K562 (cell line): Measurements from ENCODE around the gene CEP89. TPM values are rescaled to one million over a fixed set of nuclear protein-coding genes. Genes with fewer than 3 reads are reported as not detected.

Source experiments
- ATAC-seq: fragments of 200-7000 bp; cut with Tn5 transposase; 3 replicates; pipeline ENCODE4 v1.9.1; 2020; ENCODE audit warnings: moderate library complexity
- BruUV-seq: library from RNA; stranded (reverse); fragments of 400-500 nt; replicated peaks from 2 replicates; lab custom pipeline; 2021; lab: Mats Ljungman, UMichigan
- CTCF ChIA-PET: fragments of 300-600 bp; formaldehyde crosslinking; extraction: SDS; loops from one replicate; lab custom pipeline; 2021; ENCODE audit warnings: low intra/inter-chr PET ratio; lab: Yijun Ruan, JAX
- POLR2A ChIA-PET: fragments of 300-600, 350-650 bp; sonication (Branson Sonifier 250); formaldehyde crosslinking; extraction: SDS; loops from one replicate; lab custom pipeline; 2021; ENCODE audit warnings: antibody characterized with exemption, inconsistent platforms; lab: Yijun Ruan, JAX
- DNase-seq, 4 experiments: peaks; one replicate each; pipeline versions ENCODE4 v3.0.0 to v3.0.0-alpha.2; 2011 to 2018; ENCODE audit warnings: low spot score in 3 of 4, mixed read lengths in 3 of 4; ENCODE audit errors: extremely low read depth in 1 of 4
- FAIRE-seq: peaks from 2 replicates; lab custom pipeline; 2011; peaks lifted over from hg19 to GRCh38; lab: Jason Lieb, UNC
- H2AFZ ChIP-seq: 2 replicates; pipeline ENCODE4 v1.6.0; 2011; ENCODE audit warnings: low read depth, low read length, control low read depth, inconsistent platforms
- H3K27ac ChIP-seq: fragments of 200-600 bp; 3 replicates; pipeline ENCODE4 v1.8.0; 2011; ENCODE audit warnings: low read depth, mild to moderate bottlenecking, control low read depth, inconsistent platforms, low read length, moderate library complexity, mixed read lengths; ENCODE audit errors: extremely low read depth
- H3K27me3 ChIP-seq, 2 experiments: fragments of 300-600 bp in 1 of 2; 2 replicates in 1 of 2; 3 replicates in 1 of 2; pipeline versions ENCODE4 v1.6.0 to v1.8.0; 2011; ENCODE audit warnings: inconsistent platforms in 2 of 2, low read length in 2 of 2, mild to moderate bottlenecking in 1 of 2, mixed read lengths in 1 of 2, moderate library complexity in 1 of 2; ENCODE audit not compliant: control insufficient read depth in 2 of 2, insufficient read depth in 2 of 2
- H3K36me3 ChIP-seq: fragments of 300-600 bp; 3 replicates; pipeline ENCODE4 v1.8.0; 2011; ENCODE audit warnings: mild to moderate bottlenecking, low read length, inconsistent platforms; ENCODE audit not compliant: control insufficient read depth, insufficient read depth
- H3K4me1 ChIP-seq, 2 experiments: fragments of 200-600 bp in 1 of 2; replicated peaks in 1 of 2; 2 replicates in 1 of 2; 3 replicates in 1 of 2; pipeline versions ENCODE4 v1.5.1 to v1.8.0; 2011; ENCODE audit warnings: inconsistent platforms in 2 of 2, low read length in 2 of 2, mild to moderate bottlenecking in 1 of 2, mixed read lengths in 1 of 2, moderate library complexity in 1 of 2; ENCODE audit not compliant: control insufficient read depth in 2 of 2, insufficient read depth in 2 of 2
- H3K4me2 ChIP-seq: 2 replicates; pipeline ENCODE4 v1.6.1; 2011; ENCODE audit warnings: low read length, control low read depth, inconsistent platforms, mixed read lengths; ENCODE audit not compliant: insufficient read depth
- H3K4me3 ChIP-seq: fragments of 200-600 bp; sonication (generic), shearing (Covaris generic); 2 replicates; pipeline ENCODE4 v1.5.1; 2016; ENCODE audit warnings: control low read depth, inconsistent platforms
- H3K79me2 ChIP-seq: fragments of 200-600 bp; 3 replicates; pipeline ENCODE4 v1.8.0; 2011; ENCODE audit warnings: low read length, inconsistent platforms; ENCODE audit not compliant: control insufficient read depth, insufficient read depth
- H3K9ac ChIP-seq, 2 experiments: 2 replicates each; pipeline versions ENCODE4 v1.6.0 to v1.6.1; 2011; ENCODE audit warnings: low read depth in 2 of 2, low read length in 2 of 2, control low read depth in 1 of 2, inconsistent platforms in 1 of 2, mild to moderate bottlenecking in 1 of 2, mixed read lengths in 1 of 2; ENCODE audit not compliant: insufficient read depth in 1 of 2
- H3K9me1 ChIP-seq: one replicate; pipeline ENCODE4 v1.6.0; 2011; ENCODE audit warnings: inconsistent platforms, mild to moderate bottlenecking, low read length, moderate library complexity; ENCODE audit not compliant: control insufficient read depth, insufficient read depth
- H3K9me3 ChIP-seq: replicated peaks from 2 replicates; pipeline ENCODE4 v1.5.1; 2011; ENCODE audit warnings: low read depth, low read length, inconsistent platforms; ENCODE audit not compliant: control insufficient read depth, insufficient read depth
- H4K20me1 ChIP-seq: replicated peaks from 2 replicates; pipeline ENCODE4 v1.6.1; 2011; ENCODE audit warnings: low read length, inconsistent platforms, mixed read lengths; ENCODE audit not compliant: control insufficient read depth, insufficient read depth
- NR3C1 ChIP-seq: sonication (generic); formaldehyde crosslinking; IDR thresholded peaks from 2 replicates; pipeline ENCODE4 v1.8.1; 2022; ENCODE audit warnings: missing genetic modification reagents
- POLR2AphosphoS2 ChIP-seq: IDR thresholded peaks from 2 replicates; pipeline ENCODE4 v1.6.1; 2012; ENCODE audit warnings: low read length, improper control_type of control experiment
- RBBP5 ChIP-seq: fragments of 200-600 bp; sonication (generic); IDR thresholded peaks from 2 replicates; pipeline ENCODE4 v1.6.1; 2012; ENCODE audit warnings: borderline replicate concordance, mild to moderate bottlenecking, low read length, control low read depth, inconsistent platforms; ENCODE audit not compliant: insufficient read depth, poor library complexity, severe bottlenecking
- RBM15 ChIP-seq: fragments of 200-400 bp; formaldehyde crosslinking; IDR thresholded peaks from 2 replicates; pipeline ENCODE4 v1.6.1; 2018; ENCODE audit warnings: mild to moderate bottlenecking, low read length, moderate library complexity; ENCODE audit not compliant: insufficient read depth
- ZNF778 ChIP-seq: fragments of 450-650 bp; formaldehyde crosslinking; IDR thresholded peaks from 2 replicates; pipeline ENCODE4 v1.4.0; 2020; ENCODE audit warnings: mild to moderate bottlenecking, moderate library complexity
- WGBS: fragments of 100-300 bp; shearing (Covaris generic); methylation state at CpG from one replicate; pipeline ENCODE4 v1.1.6; 2016; ENCODE audit warnings: low coverage, mixed read lengths; ENCODE audit not compliant: insufficient coverage; ENCODE audit errors: missing lambda C conversion rate; 5-methylcytosine and 5-hydroxymethylcytosine counted together
- in situ Hi-C: fragments of 300-500 bp; cut with MboI; formaldehyde crosslinking; loops from 4 replicates; pipeline ENCODE4 v1.15.0; 2018; ENCODE audit warnings: inconsistent platforms, mixed read lengths
- intact Hi-C: fragments of 100-400 bp; cut with micrococcal nuclease; formaldehyde crosslinking; loops from 2 replicates; pipeline ENCODE4 v1.14.2; 2022
- polyA plus RNA-seq, 8 experiments: library from polyadenylated mRNA; depleted of rRNA in 4 of 8; stranded (reverse) in 5 of 8; unstranded in 3 of 8; fragments of >200 nt; fragmentation: Nextera tagmentation in 2 of 8; fragmentation: Illumina TruSeq in 1 of 8; extraction: Ambion mirVana in 2 of 8; extraction: Trizol in 1 of 8; gene quantifications; 2 replicates each; pipeline versions ENCODE4 v1.2.1 to v1.2.3, GENCODE V29; 2011 to 2014; ENCODE audit warnings: inconsistent platforms in 1 of 8, missing spikeins in 1 of 8
- small RNA-seq: library from RNA; depleted of rRNA; stranded (forward); fragments of <200 nt; gene quantifications from one replicate; pipeline ENCODE3, GENCODE V24; 2014
- total RNA-seq, 7 experiments: library from RNA; depleted of rRNA in 6 of 7; stranded (reverse); fragments of >200 nt in 6 of 7; fragmentation: Illumina TruSeq in 2 of 7; extraction: Trizol in 2 of 7; gene quantifications; 2 replicates each; pipeline versions ENCODE4 v1.2.1 to v1.2.3, GENCODE V29; 2011 to 2021; ENCODE audit warnings: low replicate concordance in 1 of 7
- TF ChIP-seq, protein P1 (sequence below): fragments of 250-450 bp; sonication (Bioruptor Pico); IDR thresholded peaks from 2 replicates; pipeline ENCODE4 v1.8.0; 2022; ENCODE audit warnings: moderate library complexity, mild to moderate bottlenecking, inconsistent platforms

Gene CEP89
- total and polyA plus RNA-seq, 9 of the 15 experiments (the other 6 are each of a cell fraction or from before 2014, with no cell fraction given) = 5.5 to 15.0 (median 7.2) TPM

DNA sequence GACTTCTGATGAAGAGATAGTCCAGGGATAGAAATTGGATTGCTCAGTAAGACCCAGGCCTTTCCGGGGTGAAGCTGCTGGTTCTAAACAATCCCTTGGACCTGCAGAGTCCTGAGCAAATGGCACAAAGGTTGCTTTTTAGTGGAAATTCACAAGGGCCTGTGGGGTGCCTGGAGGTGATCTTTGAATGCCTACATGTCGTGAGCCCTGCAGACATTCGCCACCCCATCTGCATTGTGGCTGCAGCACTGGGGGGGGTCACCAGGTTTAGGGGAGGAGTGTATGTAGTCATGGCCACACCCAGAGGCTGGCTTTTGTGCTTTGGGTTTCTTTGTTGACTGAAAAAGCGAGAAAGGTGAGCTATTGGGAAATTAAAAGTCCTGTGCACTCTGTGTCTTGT, 143.6 kb downstream of the CEP89 start:
- H2AFZ ChIP-seq = no peak overlapping the region
- peaks cover 54 to 71% of the 10 kb centered on the region in 2 experiments for H3K27me3 ChIP-seq
- H3K4me2 ChIP-seq = no peak overlapping the region
- ChIA-PET POLR2A (interaction anchor here (2.8 kb wide), 1 partner anchor 9 kb away, joined by 9 read pairs; no protein-coding TSS in a partner anchor), CTCF (no interaction called here)
- H3K79me2 ChIP-seq = no peaks in the 10 kb centered on the region
- no peak overlapping the region for H3K4me3 ChIP-seq
- peaks cover 0 to 10% of the 10 kb centered on the region in 2 experiments; a peak in 1 of 5 replicates for H3K4me1 ChIP-seq
- H4K20me1 ChIP-seq = 0 out of 2 replicates have a peak, but pooled peaks cover 5% of the 10 kb centered on the region
- FAIRE-seq (no peak), DNase-seq (no peak), ATAC-seq (no peak)
- no peak overlapping the region for H3K9ac ChIP-seq
- no peaks in the 10 kb centered on the region for H3K9me3 ChIP-seq
- 2% methylated on average over 4 of the region's 4 CpGs for WGBS
- BruUV-seq = no TSS peak
- no peak for TF ChIP-seq RBBP5
- no peak for TF ChIP-seq RBM15
- TF ChIP-seq NR3C1 = no peak
- TF ChIP-seq, protein P1, sequence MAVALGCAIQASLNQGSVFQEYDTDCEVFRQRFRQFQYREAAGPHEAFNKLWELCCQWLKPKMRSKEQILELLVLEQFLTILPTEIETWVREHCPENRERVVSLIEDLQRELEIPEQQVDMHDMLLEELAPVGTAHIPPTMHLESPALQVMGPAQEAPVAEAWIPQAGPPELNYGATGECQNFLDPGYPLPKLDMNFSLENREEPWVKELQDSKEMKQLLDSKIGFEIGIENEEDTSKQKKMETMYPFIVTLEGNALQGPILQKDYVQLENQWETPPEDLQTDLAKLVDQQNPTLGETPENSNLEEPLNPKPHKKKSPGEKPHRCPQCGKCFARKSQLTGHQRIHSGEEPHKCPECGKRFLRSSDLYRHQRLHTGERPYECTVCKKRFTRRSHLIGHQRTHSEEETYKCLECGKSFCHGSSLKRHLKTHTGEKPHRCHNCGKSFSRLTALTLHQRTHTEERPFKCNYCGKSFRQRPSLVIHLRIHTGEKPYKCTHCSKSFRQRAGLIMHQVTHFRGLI = no peak
- no peak for TF ChIP-seq ZNF778
- TF ChIP-seq POLR2AphosphoS2 = no peak
- H3K36me3 ChIP-seq = no peaks in the 10 kb centered on the region
- H3K9me1 ChIP-seq = no peaks in the 10 kb centered on the region
- intact Hi-C loops (no loop called here), in situ Hi-C loops (no loop called here)
- H3K27ac ChIP-seq = no peak overlapping the region

Small RNAs within 50 kb of the gene (small RNA-seq; reads per million reads assigned to genes)
- not detected for gene RN7SKP22

Other genes starting within 250 kb of the CEP89 start
- not detected in 2 replicates for gene SLC7A9, start 102.2 kb downstream of the CEP89 start, total RNA-seq (2014; rRNA removed)
- not detected in 2 replicates for gene SLC7A9, start 102.2 kb downstream of the CEP89 start, total RNA-seq (2014; rRNA removed; fragmentation: Illumina TruSeq; extraction: Trizol)
- not detected in 2 replicates for gene SLC7A9, start 102.2 kb downstream of the CEP89 start, total RNA-seq (2015; rRNA removed; fragmentation: Illumina TruSeq; extraction: Trizol)
- not detected in 2 replicates for gene SLC7A9, start 102.2 kb downstream of the CEP89 start, total RNA-seq (2021)
- gene SLC7A9, start 102.2 kb downstream of the CEP89 start, polyA plus RNA-seq (2011; rRNA removed) = not detected in 2 replicates
- not detected in 2 replicates for gene SLC7A9, start 102.2 kb downstream of the CEP89 start, polyA plus RNA-seq (2014; fragmentation: Illumina TruSeq; extraction: Trizol)
- gene SLC7A9, start 102.2 kb downstream of the CEP89 start, polyA plus RNA-seq (2014; fragmentation: Nextera tagmentation; extraction: Ambion mirVana) = not detected
- gene SLC7A9, start 102.2 kb downstream of the CEP89 start, polyA plus RNA-seq (2014; rRNA removed) = not detected in 2 replicates
- 5.5 and 6.0 TPM in 2 replicates for gene FAAP24, start 284 bp upstream of the CEP89 start, total RNA-seq (2014; rRNA removed)
- gene FAAP24, start 284 bp upstream of the CEP89 start, total RNA-seq (2014; rRNA removed; fragmentation: Illumina TruSeq; extraction: Trizol) = 4.6 and 6.2 TPM in 2 replicates
- gene FAAP24, start 284 bp upstream of the CEP89 start, total RNA-seq (2015; rRNA removed; fragmentation: Illumina TruSeq; extraction: Trizol) = 5.5 and 6.5 TPM in 2 replicates
- gene FAAP24, start 284 bp upstream of the CEP89 start, total RNA-seq (2021) = 4.9 and 7.4 TPM in 2 replicates
- 6.8 and 8.2 TPM in 2 replicates for gene FAAP24, start 284 bp upstream of the CEP89 start, polyA plus RNA-seq (2011; rRNA removed)
- gene FAAP24, start 284 bp upstream of the CEP89 start, polyA plus RNA-seq (2014; fragmentation: Illumina TruSeq; extraction: Trizol) = 8.7 and 11.8 TPM in 2 replicates
- gene FAAP24, start 284 bp upstream of the CEP89 start, polyA plus RNA-seq (2014; fragmentation: Nextera tagmentation; extraction: Ambion mirVana) = 10 to 100 TPM; 16.0 to 21.6 TPM
- gene FAAP24, start 284 bp upstream of the CEP89 start, polyA plus RNA-seq (2014; rRNA removed) = 6.3 and 10.8 TPM in 2 replicates
- 2.8 and 3.7 TPM in 2 replicates for gene RHPN2, start 92.9 kb upstream of the CEP89 start, total RNA-seq (2014; rRNA removed)
- 2.7 and 3.2 TPM in 2 replicates for gene RHPN2, start 92.9 kb upstream of the CEP89 start, total RNA-seq (2014; rRNA removed; fragmentation: Illumina TruSeq; extraction: Trizol)
- gene RHPN2, start 92.9 kb upstream of the CEP89 start, total RNA-seq (2015; rRNA removed; fragmentation: Illumina TruSeq; extraction: Trizol) = 3.0 and 3.6 TPM in 2 replicates
- gene RHPN2, start 92.9 kb upstream of the CEP89 start, total RNA-seq (2021) = 4.1 and 4.4 TPM in 2 replicates
- 7.2 and 9.9 TPM in 2 replicates for gene RHPN2, start 92.9 kb upstream of the CEP89 start, polyA plus RNA-seq (2011; rRNA removed)
- gene RHPN2, start 92.9 kb upstream of the CEP89 start, polyA plus RNA-seq (2014; fragmentation: Illumina TruSeq; extraction: Trizol) = 5.9 and 6.1 TPM in 2 replicates
- gene RHPN2, start 92.9 kb upstream of the CEP89 start, polyA plus RNA-seq (2014; fragmentation: Nextera tagmentation; extraction: Ambion mirVana) = 1 to 10 TPM in 1 of 2 experiments, under 1 TPM in 1; 0.63 to 1.2 TPM
- gene RHPN2, start 92.9 kb upstream of the CEP89 start, polyA plus RNA-seq (2014; rRNA removed) = 2.9 and 5.7 TPM in 2 replicates
- gene GPATCH1, start 109.2 kb upstream of the CEP89 start, total RNA-seq (2014; rRNA removed) = 6.6 and 9.4 TPM in 2 replicates
- 7.1 and 8.1 TPM in 2 replicates for gene GPATCH1, start 109.2 kb upstream of the CEP89 start, total RNA-seq (2014; rRNA removed; fragmentation: Illumina TruSeq; extraction: Trizol)
- gene GPATCH1, start 109.2 kb upstream of the CEP89 start, total RNA-seq (2015; rRNA removed; fragmentation: Illumina TruSeq; extraction: Trizol) = 9.5 and 9.6 TPM in 2 replicates
- gene GPATCH1, start 109.2 kb upstream of the CEP89 start, total RNA-seq (2021) = 7.0 and 8.0 TPM in 2 replicates
- gene GPATCH1, start 109.2 kb upstream of the CEP89 start, polyA plus RNA-seq (2011; rRNA removed) = 7.9 and 9.1 TPM in 2 replicates
- gene GPATCH1, start 109.2 kb upstream of the CEP89 start, polyA plus RNA-seq (2014; fragmentation: Illumina TruSeq; extraction: Trizol) = 7.5 and 9.7 TPM in 2 replicates
- 1 to 10 TPM; 3.7 to 9.2 TPM for gene GPATCH1, start 109.2 kb upstream of the CEP89 start, polyA plus RNA-seq (2014; fragmentation: Nextera tagmentation; extraction: Ambion mirVana)
- 7.7 and 10.9 TPM in 2 replicates for gene GPATCH1, start 109.2 kb upstream of the CEP89 start, polyA plus RNA-seq (2014; rRNA removed)
- not detected in 2 replicates for gene WDR88, start 160.2 kb upstream of the CEP89 start, total RNA-seq (2014; rRNA removed)
- not detected in 2 replicates for gene WDR88, start 160.2 kb upstream of the CEP89 start, total RNA-seq (2014; rRNA removed; fragmentation: Illumina TruSeq; extraction: Trizol)
- not detected in 2 replicates for gene WDR88, start 160.2 kb upstream of the CEP89 start, total RNA-seq (2015; rRNA removed; fragmentation: Illumina TruSeq; extraction: Trizol)
- gene WDR88, start 160.2 kb upstream of the CEP89 start, total RNA-seq (2021) = not detected in 2 replicates
- not detected in 2 replicates for gene WDR88, start 160.2 kb upstream of the CEP89 start, polyA plus RNA-seq (2011; rRNA removed)
- not detected in 2 replicates for gene WDR88, start 160.2 kb upstream of the CEP89 start, polyA plus RNA-seq (2014; fragmentation: Illumina TruSeq; extraction: Trizol)
- under 1 TPM; 0.03 to 0.04 TPM for gene WDR88, start 160.2 kb upstream of the CEP89 start, polyA plus RNA-seq (2014; fragmentation: Nextera tagmentation; extraction: Ambion mirVana)
- gene WDR88, start 160.2 kb upstream of the CEP89 start, polyA plus RNA-seq (2014; rRNA removed) = not detected in 2 replicates
- gene LRP3, start 222.4 kb upstream of the CEP89 start, total RNA-seq (2014; rRNA removed) = not detected in 2 replicates
- not detected in 2 replicates for gene LRP3, start 222.4 kb upstream of the CEP89 start, total RNA-seq (2014; rRNA removed; fragmentation: Illumina TruSeq; extraction: Trizol)
- gene LRP3, start 222.4 kb upstream of the CEP89 start, total RNA-seq (2015; rRNA removed; fragmentation: Illumina TruSeq; extraction: Trizol) = not detected in 2 replicates
- 0.04 and 0.29 TPM in 2 replicates for gene LRP3, start 222.4 kb upstream of the CEP89 start, total RNA-seq (2021)
- not detected in 2 replicates for gene LRP3, start 222.4 kb upstream of the CEP89 start, polyA plus RNA-seq (2011; rRNA removed)
- not detected in 2 replicates for gene LRP3, start 222.4 kb upstream of the CEP89 start, polyA plus RNA-seq (2014; fragmentation: Illumina TruSeq; extraction: Trizol)
- gene LRP3, start 222.4 kb upstream of the CEP89 start, polyA plus RNA-seq (2014; fragmentation: Nextera tagmentation; extraction: Ambion mirVana) = not detected
- gene LRP3, start 222.4 kb upstream of the CEP89 start, polyA plus RNA-seq (2014; rRNA removed) = not detected in 2 replicates